Measurements from ENCODE around the gene PTPRD.

The PTPRD gene

GRCh38 chr9:10604927-10605326 lies 7.9 kb downstream of the PTPRD start:
- no peaks in the 10 kb centered on the region for H3K36me3 ChIP-seq (ENCODE audit: insufficient read depth, low read length)
- H3K9ac ChIP-seq (ENCODE audit: low read depth, low read length, poor library complexity, severe bottlenecking): no peak overlapping the region
- no peaks in the 10 kb centered on the region for H3K79me2 ChIP-seq (ENCODE audit: insufficient read depth, low read length)
- H3K4me1 ChIP-seq (ENCODE audit: insufficient read depth, low read length, poor library complexity, severe bottlenecking): no peaks in the 10 kb centered on the region
- no peaks in the 10 kb centered on the region for H3K9me2 ChIP-seq (replicated peaks; ENCODE audit: low read depth, low read length)
- no peak overlapping the region for H3K4me3 ChIP-seq (ENCODE audit: low read length, poor library complexity, severe bottlenecking)
- H2AFZ ChIP-seq (ENCODE audit: low read length): no peak overlapping the region
- no peaks in the 10 kb centered on the region for H3K9me3 ChIP-seq (ENCODE audit: insufficient read depth, low read depth, low read length)
- H3K27me3 ChIP-seq (ENCODE audit: insufficient read depth, low read length, poor library complexity, severe bottlenecking): no peaks in the 10 kb centered on the region
- TF ChIP-seq EZH2phosphoT487 (IDR thresholded peaks at IDR 0.05; ENCODE audit: borderline replicate concordance): no peak
- TF ChIP-seq CTCF (conservative IDR thresholded peaks at IDR 0.05; ENCODE audit: low read length): no peak
- no peaks in the 10 kb centered on the region for H4K20me1 ChIP-seq (ENCODE audit: insufficient read depth, low read length, poor library complexity, severe bottlenecking)
- H3F3A ChIP-seq (ENCODE audit: low read depth): no peaks in the 10 kb centered on the region
- no peak overlapping the region for H3K4me2 ChIP-seq (ENCODE audit: low read depth, low read length, poor library complexity, severe bottlenecking)

- no peaks in the 10 kb centered on the region for H3K9me2 ChIP-seq (replicated peaks; ENCODE audit: low read depth, low read length)
- no peak overlapping the region for H3K4me3 ChIP-seq (ENCODE audit: low read length, poor library complexity, severe bottlenecking)
- H4K20me1 ChIP-seq (ENCODE audit: insufficient read depth, low read length, poor library complexity, severe bottlenecking): no peaks in the 10 kb centered on the region
- no peaks in the 10 kb centered on the region for H3K79me2 ChIP-seq (ENCODE audit: insufficient read depth, low read length)
- H3F3A ChIP-seq (ENCODE audit: low read depth): no peaks in the 10 kb centered on the region
- no peak overlapping the region for H3K4me2 ChIP-seq (ENCODE audit: low read depth, low read length, poor library complexity, severe bottlenecking)
- no peak for TF ChIP-seq EZH2phosphoT487 (IDR thresholded peaks at IDR 0.05; ENCODE audit: borderline replicate concordance)
- TF ChIP-seq CTCF (conservative IDR thresholded peaks at IDR 0.05; ENCODE audit: low read length): no peak
- H3K9ac ChIP-seq (ENCODE audit: low read depth, low read length, poor library complexity, severe bottlenecking): no peak overlapping the region
- no peaks in the 10 kb centered on the region for H3K36me3 ChIP-seq (ENCODE audit: insufficient read depth, low read length)
- H3K27me3 ChIP-seq (ENCODE audit: insufficient read depth, low read length, poor library complexity, severe bottlenecking): no peaks in the 10 kb centered on the region
- no peaks in the 10 kb centered on the region for H3K9me3 ChIP-seq (ENCODE audit: insufficient read depth, low read depth, low read length)
- no peak overlapping the region for H2AFZ ChIP-seq (ENCODE audit: low read length)
- no peaks in the 10 kb centered on the region for H3K4me1 ChIP-seq (ENCODE audit: insufficient read depth, low read length, poor library complexity, severe bottlenecking)
These were observed 15.0 kb downstream of the PTPRD start for GRCh38 chr9:10597801-10598200.

- no peaks in the 10 kb centered on the region for H3K4me1 ChIP-seq (ENCODE audit: insufficient read depth, low read length, poor library complexity, severe bottlenecking)
- no peak overlapping the region for H3K4me3 ChIP-seq (ENCODE audit: low read length, poor library complexity, severe bottlenecking)
- TF ChIP-seq CTCF (conservative IDR thresholded peaks at IDR 0.05; ENCODE audit: low read length) (no peak), EZH2phosphoT487 (IDR thresholded peaks at IDR 0.05; ENCODE audit: borderline replicate concordance) (no peak)
- no peak overlapping the region for H3K9ac ChIP-seq (ENCODE audit: low read depth, low read length, poor library complexity, severe bottlenecking)
- no peaks in the 10 kb centered on the region for H3K27me3 ChIP-seq (ENCODE audit: insufficient read depth, low read length, poor library complexity, severe bottlenecking)
- no peak overlapping the region for H2AFZ ChIP-seq (ENCODE audit: low read length)
- no peaks in the 10 kb centered on the region for H3K9me3 ChIP-seq (ENCODE audit: insufficient read depth, low read depth, low read length)
- H3K79me2 ChIP-seq (ENCODE audit: insufficient read depth, low read length): no peaks in the 10 kb centered on the region
- H3K4me2 ChIP-seq (ENCODE audit: low read depth, low read length, poor library complexity, severe bottlenecking): no peak overlapping the region
- no peaks in the 10 kb centered on the region for H3K9me2 ChIP-seq (replicated peaks; ENCODE audit: low read depth, low read length)
- no peaks in the 10 kb centered on the region for H3K36me3 ChIP-seq (ENCODE audit: insufficient read depth, low read length)
- H3F3A ChIP-seq (ENCODE audit: low read depth): no peaks in the 10 kb centered on the region
- no peaks in the 10 kb centered on the region for H4K20me1 ChIP-seq (ENCODE audit: insufficient read depth, low read length, poor library complexity, severe bottlenecking)
These were observed 18.3 kb downstream of the PTPRD start for GRCh38 chr9:10594482-10594881.

Data from Loucy (cell line).